Kasumi-1 (cell line): Measurements from ENCODE around the gene ALLC.
"Not testable (repeated sequence)": the region's sequence is repeated elsewhere in the genome, so short reads cannot be mapped to it uniquely, and the experiment has no call there.

Source experiments
- DNase-seq, 2 experiments: peaks; one replicate each; lab custom pipeline; 2025; lab: John Stamatoyannopoulos, UW

The ALLC gene

DNA sequence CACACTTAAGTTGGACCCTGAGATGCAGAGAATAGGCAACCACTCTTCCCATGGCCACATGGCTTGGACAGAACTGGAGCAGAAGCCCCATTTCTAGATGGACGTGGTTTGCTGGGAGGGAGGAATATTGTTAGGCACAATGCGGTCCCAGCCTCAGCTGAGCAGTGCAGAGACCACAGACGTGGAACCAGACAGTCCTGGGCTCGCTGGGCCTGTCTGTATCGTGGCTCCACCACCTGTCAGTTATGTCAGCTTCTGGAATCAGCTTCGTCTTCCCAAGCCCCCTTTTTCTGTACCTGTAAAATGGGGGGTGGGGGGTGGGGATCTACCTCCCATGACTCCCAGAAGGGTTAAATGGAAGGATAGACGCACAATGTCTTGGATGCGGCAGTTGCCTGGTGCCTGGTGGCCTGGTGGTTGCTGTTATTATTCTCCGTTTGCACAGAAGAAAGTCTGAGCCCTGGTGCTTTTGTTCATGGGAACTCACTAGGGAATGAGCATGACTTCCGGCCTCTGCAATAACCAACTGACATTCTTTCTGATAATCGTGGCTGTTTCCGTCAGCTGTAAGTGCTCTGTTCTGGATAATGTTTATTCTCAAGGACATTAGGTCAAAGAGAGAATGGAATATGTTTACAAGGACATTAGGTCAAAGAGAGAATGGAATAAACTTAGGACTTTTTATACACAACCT is 31.7 kb upstream of the ALLC start:
- no peak for DNase-seq

DNA sequence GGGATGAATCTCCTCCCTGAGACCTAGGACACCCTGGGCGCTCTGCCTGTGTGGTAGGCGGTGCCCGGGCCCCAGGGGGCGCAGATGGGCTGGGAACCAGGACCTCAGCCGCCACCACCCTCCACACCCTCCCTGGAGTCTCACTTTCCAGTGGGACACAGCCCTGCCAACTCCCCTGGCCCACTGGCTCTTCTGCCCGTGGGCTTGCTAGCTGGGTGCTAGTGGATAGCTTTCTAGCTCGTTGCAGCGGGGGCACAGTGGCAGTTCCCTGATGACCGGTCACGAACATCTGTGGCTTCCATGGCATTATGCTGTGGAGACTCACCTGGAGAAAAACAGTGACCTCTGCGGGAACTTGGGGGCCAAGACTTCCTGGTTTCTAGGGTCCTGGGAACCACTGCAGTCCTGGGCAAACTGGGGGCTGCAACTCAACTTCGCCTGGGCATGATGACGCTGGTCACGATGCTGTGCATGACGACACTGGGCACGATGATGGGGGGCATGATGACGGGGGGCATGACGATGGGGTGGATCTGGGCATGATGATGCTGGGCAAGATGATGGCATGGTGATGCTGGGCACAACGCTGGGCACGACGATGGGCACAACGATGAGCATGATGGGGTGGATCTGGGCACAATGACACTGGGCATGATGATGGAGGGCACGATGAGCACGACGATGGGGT is 31.0 kb upstream of the ALLC start:
- DNase-seq: no peak

GRCh38 chr2:3627500-3628100 is 30.4 kb upstream of the ALLC start:
- DNase-seq: no peak

- DNase-seq: no peak
Measured at GRCh38 chr2:3628241-3628679, 29.7 kb upstream of the ALLC start.

DNA sequence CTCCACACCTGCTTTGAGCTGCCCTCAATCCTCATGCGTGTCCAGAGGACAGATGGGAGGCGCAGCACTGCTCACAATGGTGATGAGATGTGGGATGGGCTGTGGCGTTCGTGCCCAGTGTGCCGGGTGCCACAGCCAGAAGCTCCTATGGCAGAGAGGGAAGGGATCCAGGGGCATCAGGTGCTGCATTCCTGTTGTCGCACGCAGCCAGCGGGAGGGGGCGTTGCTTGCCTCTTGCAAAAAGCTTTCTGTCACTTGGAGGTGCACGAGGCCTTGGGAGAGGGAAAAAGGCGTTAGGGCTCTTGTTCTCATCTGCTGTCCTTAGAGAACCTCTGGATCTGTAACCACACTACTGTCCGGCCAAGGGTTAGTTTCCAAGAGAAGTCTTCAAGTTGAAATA is 29.2 kb upstream of the ALLC start:
- no peak for DNase-seq

DNA sequence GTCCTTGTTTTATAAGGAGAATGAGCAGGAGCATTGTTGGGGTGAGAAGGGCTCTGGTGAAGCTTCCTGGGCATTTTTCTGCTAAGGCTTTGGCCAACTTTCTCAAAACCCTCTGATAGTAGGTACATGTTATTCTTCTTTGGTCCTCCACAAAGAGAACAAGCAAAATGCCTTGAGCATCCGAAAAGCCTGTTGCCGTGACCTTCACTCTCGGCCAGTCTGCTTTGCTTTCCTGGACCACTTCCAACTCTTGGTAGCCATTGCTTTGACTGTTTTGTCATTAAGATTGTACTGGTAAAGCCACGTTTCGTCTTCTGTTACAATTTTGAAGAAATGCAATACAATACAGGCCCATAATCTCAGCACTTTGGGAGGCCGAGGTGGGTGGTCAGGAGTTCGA is 27.4 kb upstream of the ALLC start:
- no peak for DNase-seq

DNA sequence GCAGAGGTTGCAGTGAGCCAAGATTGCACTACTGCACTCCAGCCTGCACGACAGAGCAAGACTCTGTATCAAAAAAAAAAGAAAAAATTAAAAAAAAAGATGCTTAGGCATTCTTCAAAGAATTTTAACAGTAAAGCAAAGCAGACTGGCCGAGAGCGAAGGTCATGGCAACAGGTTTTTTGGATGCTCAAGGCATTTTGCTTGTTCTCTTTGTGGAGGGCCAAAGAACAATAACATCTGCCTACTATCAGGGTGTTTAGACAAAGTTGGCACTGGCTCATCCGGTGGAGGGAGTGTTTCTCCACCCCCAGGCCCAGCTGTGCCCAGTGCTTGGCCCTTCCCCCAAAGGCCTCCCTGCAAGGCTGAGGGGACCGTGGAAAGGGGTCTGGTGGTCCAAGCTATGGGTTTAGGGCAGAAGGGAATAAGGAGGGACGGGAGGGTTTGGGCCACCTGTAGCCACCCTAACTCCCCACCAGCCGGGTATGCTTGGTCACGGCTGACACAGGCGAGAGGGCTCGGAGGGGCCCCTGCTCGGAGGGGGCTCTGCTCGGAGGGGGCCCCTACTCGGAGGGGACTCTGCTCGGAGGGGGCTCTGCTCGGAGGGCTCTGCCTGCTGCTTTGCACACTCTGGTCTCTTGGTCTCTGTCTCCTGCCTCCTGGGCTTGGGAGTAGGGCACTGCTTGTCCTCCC is 26.7 kb upstream of the ALLC start:
- DNase-seq: no peak

DNA sequence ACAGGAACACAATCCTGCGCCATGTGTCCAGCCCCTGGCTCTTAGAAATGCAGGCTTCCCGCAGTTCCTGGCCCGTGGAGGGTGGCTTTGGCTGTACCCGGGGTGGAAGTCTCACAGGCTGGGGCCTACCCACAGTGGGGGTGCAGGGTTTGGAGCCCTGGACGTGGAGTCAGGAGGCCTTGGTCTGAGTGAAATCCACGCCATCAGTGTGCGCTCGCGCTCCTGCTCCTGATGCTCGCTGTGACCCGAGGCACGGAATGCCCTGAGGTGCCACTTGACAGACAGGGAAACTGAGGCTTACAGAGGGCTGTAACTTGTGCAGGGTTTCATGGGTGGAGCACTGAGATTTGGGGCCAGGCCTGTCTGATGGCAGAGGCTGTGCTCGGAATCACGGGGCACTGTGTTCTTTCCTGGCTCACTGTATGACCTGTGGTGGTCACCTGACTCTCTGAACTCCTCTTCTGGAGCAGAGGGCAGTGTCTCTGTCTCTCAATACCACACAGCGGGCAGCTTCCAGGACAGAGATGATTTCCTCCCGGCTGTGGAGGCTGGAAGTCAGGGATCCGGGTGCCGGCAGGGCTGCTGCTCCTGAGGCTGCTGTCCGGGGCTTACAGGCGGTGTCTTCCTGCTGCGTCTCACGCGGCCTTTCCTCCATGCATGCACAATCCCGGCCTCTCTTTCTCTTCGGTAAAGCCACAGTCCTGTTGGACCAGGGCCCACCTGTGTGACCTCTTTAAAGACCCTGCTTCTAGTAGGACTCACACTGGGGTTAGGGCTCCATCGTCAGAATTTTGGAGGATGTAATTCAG is 25.9 kb upstream of the ALLC start:
- DNase-seq: no peak

- no peak for DNase-seq
Measured at GRCh38 chr2:3633089-3633981, 24.7 kb upstream of the ALLC start.

DNA sequence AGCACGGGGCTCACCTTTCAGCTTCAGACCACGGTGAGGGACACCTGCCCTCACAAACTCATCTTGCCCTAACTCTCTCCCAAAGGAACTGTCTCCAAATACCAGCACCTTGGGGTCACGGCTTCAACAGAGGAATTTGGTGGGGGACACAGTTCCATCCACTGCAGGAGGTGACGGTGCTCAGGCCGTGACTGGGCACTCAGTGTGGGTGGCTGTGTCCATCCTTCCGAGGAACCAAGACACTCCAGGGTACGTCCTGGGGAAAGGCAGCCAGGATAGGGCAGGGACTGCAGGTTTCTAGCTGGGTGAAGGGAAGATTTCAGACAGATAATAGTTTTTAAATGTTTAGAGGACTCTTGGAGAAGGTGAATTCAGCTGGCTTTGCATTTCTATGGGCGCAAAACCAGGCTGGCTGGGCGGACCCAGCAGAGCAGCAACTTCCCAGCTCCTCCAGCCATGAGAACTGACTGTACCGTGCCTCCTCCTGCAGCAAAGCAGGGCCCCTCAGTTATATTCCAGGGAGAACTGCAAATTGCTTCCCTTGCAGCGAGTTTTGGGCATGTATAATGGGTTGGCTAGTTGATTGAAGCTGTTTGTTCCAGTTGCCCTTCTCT is 23.9 kb upstream of the ALLC start:
- no peak for DNase-seq

- DNase-seq: no peak
Measured at GRCh38 chr2:3634596-3635121, 23.3 kb upstream of the ALLC start.

- no peak for DNase-seq
Measured at GRCh38 chr2:3635171-3635974, 22.6 kb upstream of the ALLC start.

GRCh38 chr2:3635975-3636327 is 22.0 kb upstream of the ALLC start:
- not testable (repeated sequence) for DNase-seq

- DNase-seq: no peak
Measured at GRCh38 chr2:3636586-3637310, 21.3 kb upstream of the ALLC start.

- no peak for DNase-seq
Measured at GRCh38 chr2:3637311-3637675, 20.7 kb upstream of the ALLC start.

- DNase-seq: no peak
Measured at GRCh38 chr2:3637692-3638455, 20.1 kb upstream of the ALLC start.

GRCh38 chr2:3638456-3638810 is 19.6 kb upstream of the ALLC start:
- DNase-seq: no peak

DNA sequence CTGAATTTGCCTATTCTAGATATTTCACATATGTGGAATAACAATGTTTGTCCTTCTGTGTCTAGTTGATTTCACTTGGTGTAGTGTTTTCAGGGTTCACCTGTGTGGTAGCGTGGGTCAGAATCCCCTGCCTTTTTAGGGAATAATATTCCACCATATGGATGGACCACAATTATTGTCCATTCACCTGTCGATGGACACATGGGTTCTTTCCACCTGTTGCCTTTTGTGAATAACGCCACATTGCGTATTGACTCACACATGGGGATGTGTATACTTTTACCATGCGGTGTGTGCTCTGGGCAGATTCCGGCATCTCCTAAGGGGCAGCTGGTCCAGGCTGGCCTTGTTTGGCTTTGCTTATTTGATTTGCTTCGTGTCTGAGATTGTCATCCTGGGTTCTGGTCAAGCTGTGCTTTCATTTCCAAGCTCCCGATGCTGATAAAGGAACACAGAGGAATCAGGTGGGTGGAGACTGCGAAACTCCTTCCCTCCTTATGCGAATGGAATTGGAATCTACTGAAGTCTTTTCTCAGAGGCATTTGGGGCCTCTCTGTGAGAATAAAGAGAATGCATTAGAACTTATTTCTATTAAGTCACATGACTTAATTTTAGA is 18.9 kb upstream of the ALLC start:
- no peak for DNase-seq
